Measurements from ENCODE around the gene CAMTA1.

DNA sequence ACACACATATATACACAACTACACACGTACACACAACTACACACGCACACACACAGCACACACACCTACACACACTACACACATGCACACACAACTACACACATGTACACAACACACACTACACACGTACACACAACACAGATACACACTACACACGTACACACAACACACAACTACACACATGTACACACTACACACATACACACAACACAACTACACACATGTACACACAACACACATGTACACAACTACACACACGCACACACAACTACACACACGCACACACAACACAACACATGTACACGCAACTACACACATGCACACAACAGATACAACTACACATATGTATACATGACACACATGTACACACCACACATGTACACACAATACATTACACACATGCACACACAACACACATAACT, 318.1 kb downstream of the CAMTA1 start:
- TF ChIP-seq, protein P1, sequence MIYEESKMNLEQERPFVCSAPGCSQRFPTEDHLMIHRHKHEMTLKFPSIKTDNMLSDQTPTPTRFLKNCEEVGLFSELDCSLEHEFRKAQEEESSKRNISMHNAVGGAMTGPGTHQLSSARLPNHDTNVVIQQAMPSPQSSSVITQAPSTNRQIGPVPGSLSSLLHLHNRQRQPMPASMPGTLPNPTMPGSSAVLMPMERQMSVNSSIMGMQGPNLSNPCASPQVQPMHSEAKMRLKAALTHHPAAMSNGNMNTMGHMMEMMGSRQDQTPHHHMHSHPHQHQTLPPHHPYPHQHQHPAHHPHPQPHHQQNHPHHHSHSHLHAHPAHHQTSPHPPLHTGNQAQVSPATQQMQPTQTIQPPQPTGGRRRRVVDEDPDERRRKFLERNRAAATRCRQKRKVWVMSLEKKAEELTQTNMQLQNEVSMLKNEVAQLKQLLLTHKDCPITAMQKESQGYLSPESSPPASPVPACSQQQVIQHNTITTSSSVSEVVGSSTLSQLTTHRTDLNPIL (CRISPR knock-in tag; IDR thresholded peaks at IDR 0.05; ENCODE audit: low read depth): no peak
- TF ChIP-seq ZNF70 (CRISPR knock-in tag; IDR thresholded peaks at IDR 0.05) (no peak), ZFP30 (CRISPR knock-in tag; IDR thresholded peaks at IDR 0.05) (no peak), OSR1 (CRISPR knock-in tag; IDR thresholded peaks at IDR 0.05) (no peak), ZNF565 (CRISPR knock-in tag; conservative IDR thresholded peaks at IDR 0.05; ENCODE audit: low read depth) (no peak), RARB (CRISPR knock-in tag; IDR thresholded peaks at IDR 0.05) (no peak), ISL1 (CRISPR knock-in tag; IDR thresholded peaks at IDR 0.05) (no peak), ARNTL (CRISPR knock-in tag; IDR thresholded peaks at IDR 0.05; ENCODE audit: borderline replicate concordance, low read depth) (no peak), ZFP3 (CRISPR knock-in tag; IDR thresholded peaks at IDR 0.05) (no peak), BACH2 (CRISPR knock-in tag; IDR thresholded peaks at IDR 0.05; ENCODE audit: borderline replicate concordance) (no peak), PPARA (CRISPR knock-in tag; IDR thresholded peaks at IDR 0.05; ENCODE audit: borderline replicate concordance) (no peak), ZC3H10 (CRISPR knock-in tag; IDR thresholded peaks at IDR 0.05) (no peak)
- TF ChIP-seq, protein P2, sequence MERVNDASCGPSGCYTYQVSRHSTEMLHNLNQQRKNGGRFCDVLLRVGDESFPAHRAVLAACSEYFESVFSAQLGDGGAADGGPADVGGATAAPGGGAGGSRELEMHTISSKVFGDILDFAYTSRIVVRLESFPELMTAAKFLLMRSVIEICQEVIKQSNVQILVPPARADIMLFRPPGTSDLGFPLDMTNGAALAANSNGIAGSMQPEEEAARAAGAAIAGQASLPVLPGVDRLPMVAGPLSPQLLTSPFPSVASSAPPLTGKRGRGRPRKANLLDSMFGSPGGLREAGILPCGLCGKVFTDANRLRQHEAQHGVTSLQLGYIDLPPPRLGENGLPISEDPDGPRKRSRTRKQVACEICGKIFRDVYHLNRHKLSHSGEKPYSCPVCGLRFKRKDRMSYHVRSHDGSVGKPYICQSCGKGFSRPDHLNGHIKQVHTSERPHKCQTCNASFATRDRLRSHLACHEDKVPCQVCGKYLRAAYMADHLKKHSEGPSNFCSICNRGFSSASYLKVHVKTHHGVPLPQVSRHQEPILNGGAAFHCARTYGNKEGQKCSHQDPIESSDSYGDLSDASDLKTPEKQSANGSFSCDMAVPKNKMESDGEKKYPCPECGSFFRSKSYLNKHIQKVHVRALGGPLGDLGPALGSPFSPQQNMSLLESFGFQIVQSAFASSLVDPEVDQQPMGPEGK (CRISPR knock-in tag; IDR thresholded peaks at IDR 0.05; ENCODE audit: borderline replicate concordance): no peak
